ENCODE data around the gene PICALM. TPM values are rescaled to one million over a fixed set of nuclear protein-coding genes. Genes with fewer than 3 reads are reported as not detected.
"Not testable (repeated sequence)": the region's sequence is repeated elsewhere in the genome, so short reads cannot be mapped to it uniquely, and the experiment has no call there.

The PICALM gene
- total RNA-seq, 1 experiment from 2014 or later: 90.0 TPM

- Histone ChIP-seq H3K36me3 (no peaks in the 10 kb centered on the region), H3K27me3 (no peaks in the 10 kb centered on the region), H3K4me3 (no peak overlapping the region), H3K9me3 (no peaks in the 10 kb centered on the region; the same call in 1 of the 2 replicates)
- DNase-seq: no peak
Measured at GRCh38 chr11:86091086-86091485, 22.2 kb upstream of the PICALM start.

GRCh38 chr11:86089659-86090058, 20.8 kb upstream of the PICALM start:
- Histone ChIP-seq H3K9me3 (no peaks in the 10 kb centered on the region; the same call in 1 of the 2 replicates), H3K4me3 (no peak overlapping the region), H3K36me3 (no peaks in the 10 kb centered on the region), H3K27me3 (no peaks in the 10 kb centered on the region)
- DNase-seq: no peak

- H3K27me3 ChIP-seq, H3K9me3 ChIP-seq, H3K36me3 ChIP-seq, H3K4me3 ChIP-seq, DNase-seq: not testable (repeated sequence)
Measured at GRCh38 chr11:86087688-86088087, 18.8 kb upstream of the PICALM start.

GRCh38 chr11:86087256-86087655, 18.4 kb upstream of the PICALM start:
- H3K36me3 ChIP-seq: no peaks in the 10 kb centered on the region
- DNase-seq: no peak
- H3K9me3 ChIP-seq: no peaks in the 10 kb centered on the region; the same call in none of the 2 replicates
- H3K4me3 ChIP-seq: no peak overlapping the region
- no peaks in the 10 kb centered on the region for H3K27me3 ChIP-seq

GRCh38 chr11:86081455-86081854, 12.6 kb upstream of the PICALM start:
- H3K27me3 ChIP-seq: no peaks in the 10 kb centered on the region
- H3K4me3 ChIP-seq: no peak overlapping the region
- no peaks in the 10 kb centered on the region for H3K36me3 ChIP-seq
- peaks cover 2% of the 10 kb centered on the region for H3K9me3 ChIP-seq
- no peak for DNase-seq

GRCh38 chr11:86079421-86079820, 10.5 kb upstream of the PICALM start:
- H3K4me3 ChIP-seq: no peak overlapping the region
- H3K27me3 ChIP-seq: no peaks in the 10 kb centered on the region
- no peak for DNase-seq
- peaks cover 2% of the 10 kb centered on the region for H3K9me3 ChIP-seq
- H3K36me3 ChIP-seq: no peaks in the 10 kb centered on the region

GRCh38 chr11:86073948-86074347, 5.1 kb upstream of the PICALM start:
- Histone ChIP-seq H3K27me3 (no peaks in the 10 kb centered on the region), H3K9me3 (peaks cover 2% of the 10 kb centered on the region; the same call in 1 of the 2 replicates)

GRCh38 chr11:86072211-86072610, 3.3 kb upstream of the PICALM start:
- no peak overlapping the region for H3K4me3 ChIP-seq
- H3K9me3 ChIP-seq: no peaks in the 10 kb centered on the region
- no peak for DNase-seq
- H3K36me3 ChIP-seq: peaks cover 4% of the 10 kb centered on the region; the same call in 1 of the 2 replicates
- no peaks in the 10 kb centered on the region for H3K27me3 ChIP-seq

More at GRCh38 chr11:86073948-86074347, 5.1 kb upstream of the PICALM start:
- no peaks in the 10 kb centered on the region for H3K36me3 ChIP-seq
- H3K4me3 ChIP-seq: no peak overlapping the region
- DNase-seq: no peak

GRCh38 chr11:86070142-86071056, 1.5 kb upstream of the PICALM start:
- no peak overlapping the region for H3K4me3 ChIP-seq
- no peak for DNase-seq

GRCh38 chr11:86069408-86070101, 671 bp upstream of the PICALM start:
- H3K36me3 ChIP-seq: peaks cover 8% of the 10 kb centered on the region; the same call in 1 of the 2 replicates
- peak overlapping the region; percentile 37 for H3K4me3 ChIP-seq
- no peaks in the 10 kb centered on the region for H3K27me3 ChIP-seq
- peak; percentile 46 for DNase-seq
- no peaks in the 10 kb centered on the region for H3K9me3 ChIP-seq

More at GRCh38 chr11:86070142-86071056, 1.5 kb upstream of the PICALM start:
- H3K36me3 ChIP-seq: peaks cover 8% of the 10 kb centered on the region; the same call in 1 of the 2 replicates
- H3K27me3 ChIP-seq: no peaks in the 10 kb centered on the region
- H3K9me3 ChIP-seq: no peaks in the 10 kb centered on the region

GRCh38 chr11:86068138-86068871, 579 bp downstream of the PICALM start:
- Histone ChIP-seq H3K4me3 (peak overlapping the region; percentile 81), H3K27me3 (no peaks in the 10 kb centered on the region), H3K36me3 (peaks cover 8% of the 10 kb centered on the region; the same call in 1 of the 2 replicates), H3K9me3 (no peaks in the 10 kb centered on the region)
- DNase-seq: peak; percentile 19

- Histone ChIP-seq H3K27me3 (no peaks in the 10 kb centered on the region), H3K4me3 (peak overlapping the region; percentile 81), H3K36me3 (peaks cover 8% of the 10 kb centered on the region; the same call in 1 of the 2 replicates), H3K9me3 (no peaks in the 10 kb centered on the region)
- no peak for DNase-seq
Measured at GRCh38 chr11:86067851-86068137, 1.1 kb downstream of the PICALM start.

- H3K9me3 ChIP-seq: no peaks in the 10 kb centered on the region
- DNase-seq: no peak
- peaks cover 8% of the 10 kb centered on the region; the same call in 1 of the 2 replicates for H3K36me3 ChIP-seq
- H3K4me3 ChIP-seq: peak overlapping the region; percentile 81
- no peaks in the 10 kb centered on the region for H3K27me3 ChIP-seq
Measured at GRCh38 chr11:86067009-86067850, 1.7 kb downstream of the PICALM start.

- no peak for DNase-seq
- H3K36me3 ChIP-seq: peaks cover 10% of the 10 kb centered on the region; the same call in 1 of the 2 replicates
- H3K9me3 ChIP-seq: peaks cover under 1% of the 10 kb centered on the region; the same call in 1 of the 2 replicates
- no peaks in the 10 kb centered on the region for H3K27me3 ChIP-seq
- H3K4me3 ChIP-seq: peak overlapping the region; percentile 81
Measured at GRCh38 chr11:86066657-86067008, 2.3 kb downstream of the PICALM start.

GRCh38 chr11:86066033-86066432, 2.9 kb downstream of the PICALM start:
- no peak for DNase-seq
- Histone ChIP-seq H3K4me3 (peak overlapping the region; percentile 81), H3K9me3 (peaks cover 2% of the 10 kb centered on the region; the same call in 1 of the 2 replicates)

More at GRCh38 chr11:86066033-86066432, 2.9 kb downstream of the PICALM start:
- Histone ChIP-seq H3K36me3 (peaks cover 13% of the 10 kb centered on the region), H3K27me3 (no peaks in the 10 kb centered on the region)
